ENCODE measurements around the gene PERM1. TPM values are rescaled to one million over a fixed set of nuclear protein-coding genes. Genes with fewer than 3 reads are reported as not detected.

PERM1 gene
- total RNA-seq, 1 donor from 2014 or later, result not detected

DNA sequence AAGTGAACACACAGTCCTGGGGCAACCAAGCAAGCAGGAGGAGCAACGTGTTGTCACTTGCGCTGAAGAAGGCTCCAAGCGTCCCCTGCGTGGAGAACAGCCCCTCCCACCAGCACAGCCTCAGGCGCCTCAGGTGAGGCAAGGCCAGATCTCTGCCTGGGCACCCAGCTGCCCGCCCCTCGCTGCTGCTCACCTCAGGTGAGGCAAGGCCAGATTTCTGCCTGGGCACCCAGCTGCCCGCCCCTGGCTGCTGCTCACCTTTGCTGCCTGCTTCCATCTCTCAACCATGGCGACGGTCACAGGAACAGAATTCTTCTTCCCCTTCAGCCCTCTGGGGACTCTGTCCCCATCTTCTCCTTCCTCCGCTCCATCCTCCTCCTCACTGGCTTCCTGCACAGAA, 25.3 kb downstream of the PERM1 start:
- H3K36me3 ChIP-seq (ENCODE audit: control insufficient read depth, insufficient read depth, low read length), result peaks cover 37% of the 10 kb centered on the region

DNA sequence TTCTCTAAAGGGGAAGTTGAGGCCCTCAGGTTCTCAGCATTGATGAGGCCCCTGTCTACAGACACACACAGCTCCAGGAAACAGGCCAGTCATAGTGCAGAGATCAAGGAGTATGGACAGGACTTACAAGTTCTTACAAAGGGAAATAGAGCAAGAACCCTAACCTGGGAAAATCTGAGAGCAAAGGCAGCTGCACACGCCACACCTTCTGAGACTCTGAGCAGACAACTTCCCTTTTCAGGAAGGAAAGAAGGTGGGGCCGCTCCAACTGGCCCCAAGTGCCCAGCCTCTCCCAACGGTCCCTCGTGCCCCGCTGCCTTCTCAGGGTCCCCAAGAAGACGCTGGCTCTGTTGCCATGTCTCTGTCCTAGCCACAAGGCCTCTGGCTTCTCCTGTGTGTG, 26.4 kb downstream of the PERM1 start:
- TF ChIP-seq CTCF (IDR thresholded peaks at IDR 0.05; ENCODE audit: insufficient read depth, low read length, severe bottlenecking), result no peak
- FAIRE-seq, result no peak
- DNase-seq (ENCODE audit: low read depth), result no peak
- peaks cover 47% of the 10 kb centered on the region for H3K36me3 ChIP-seq (ENCODE audit: control insufficient read depth, insufficient read depth, low read length)
- no peak overlapping the region for H3K4me3 ChIP-seq (ENCODE audit: low read depth, low read length)
- H3K27me3 ChIP-seq (ENCODE audit: control insufficient read depth, insufficient read depth, low read length), result no peaks in the 10 kb centered on the region

More for the DNA sequence above, 25.3 kb downstream of the PERM1 start:
- Histone ChIP-seq H3K27me3 (ENCODE audit: control insufficient read depth, insufficient read depth, low read length) (no peaks in the 10 kb centered on the region), H3K4me3 (ENCODE audit: low read depth, low read length) (no peak overlapping the region)
- FAIRE-seq (no peak), DNase-seq (ENCODE audit: low read depth) (no peak)
- no peak for TF ChIP-seq CTCF (IDR thresholded peaks at IDR 0.05; ENCODE audit: insufficient read depth, low read length, severe bottlenecking)

DNA sequence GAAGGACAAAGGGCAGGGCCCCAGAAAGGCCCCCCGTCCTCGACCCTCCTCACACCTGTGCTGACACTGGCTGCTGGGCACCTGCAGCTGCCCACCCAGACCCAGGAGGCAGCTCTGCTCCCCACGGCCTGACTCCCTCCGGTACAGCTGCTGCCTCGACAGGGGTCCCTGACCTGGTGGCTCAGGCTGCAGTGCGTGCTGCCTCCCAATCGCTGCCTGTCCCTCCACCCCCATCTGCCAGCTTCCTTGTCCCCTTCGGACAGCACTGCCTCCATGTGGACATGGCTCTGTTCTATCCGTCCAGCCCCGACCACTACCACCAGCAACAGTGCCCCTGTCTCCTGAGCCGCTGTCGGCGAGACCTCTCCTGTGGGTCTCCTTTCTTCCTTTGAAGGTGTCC, 27.0 kb downstream of the PERM1 start:
- FAIRE-seq, result no peak

GRCh38 chr1:953524-954320, 28.2 kb downstream of the PERM1 start:
- TF ChIP-seq CTCF (IDR thresholded peaks at IDR 0.05; ENCODE audit: insufficient read depth, low read length, severe bottlenecking), result no peak
- FAIRE-seq, result no peak
- Histone ChIP-seq H3K4me3 (ENCODE audit: low read depth, low read length) (no peak overlapping the region), H3K27me3 (ENCODE audit: control insufficient read depth, insufficient read depth, low read length) (no peaks in the 10 kb centered on the region), H3K36me3 (ENCODE audit: control insufficient read depth, insufficient read depth, low read length) (peaks cover 62% of the 10 kb centered on the region)
- no peak for DNase-seq (ENCODE audit: low read depth)

More for the DNA sequence above, 27.0 kb downstream of the PERM1 start:
- Histone ChIP-seq H3K4me3 (ENCODE audit: low read depth, low read length) (no peak overlapping the region), H3K36me3 (ENCODE audit: control insufficient read depth, insufficient read depth, low read length) (peaks cover 52% of the 10 kb centered on the region), H3K27me3 (ENCODE audit: control insufficient read depth, insufficient read depth, low read length) (no peaks in the 10 kb centered on the region)
- TF ChIP-seq CTCF (IDR thresholded peaks at IDR 0.05; ENCODE audit: insufficient read depth, low read length, severe bottlenecking), result no peak
- DNase-seq (ENCODE audit: low read depth), result no peak

- Histone ChIP-seq H3K36me3 (ENCODE audit: control insufficient read depth, insufficient read depth, low read length) (peaks cover 70% of the 10 kb centered on the region), H3K27me3 (ENCODE audit: control insufficient read depth, insufficient read depth, low read length) (no peaks in the 10 kb centered on the region), H3K4me3 (ENCODE audit: low read depth, low read length) (no peak overlapping the region)
- FAIRE-seq, result no peak
- no peak for TF ChIP-seq CTCF (IDR thresholded peaks at IDR 0.05; ENCODE audit: insufficient read depth, low read length, severe bottlenecking)
- DNase-seq (ENCODE audit: low read depth), result no peak
These were observed 29.3 kb downstream of the PERM1 start for GRCh38 chr1:952603-953002.

- TF ChIP-seq CTCF (IDR thresholded peaks at IDR 0.05; ENCODE audit: insufficient read depth, low read length, severe bottlenecking), result no peak
- FAIRE-seq (no peak), DNase-seq (ENCODE audit: low read depth) (no peak)
- Histone ChIP-seq H3K27me3 (ENCODE audit: control insufficient read depth, insufficient read depth, low read length) (no peaks in the 10 kb centered on the region), H3K4me3 (ENCODE audit: low read depth, low read length) (no peak overlapping the region), H3K36me3 (ENCODE audit: control insufficient read depth, insufficient read depth, low read length) (peaks cover 73% of the 10 kb centered on the region)
These were observed 29.7 kb downstream of the PERM1 start for GRCh38 chr1:952201-952600.

Measured in bronchial epithelial cell (primary cell).